BJ (cell line): ENCODE measurements around the gene SDF2. TPM values are rescaled to one million over a fixed set of nuclear protein-coding genes. Genes with fewer than 3 reads are reported as not detected.

Source experiments
- CTCF ChIA-PET: fragments of 350-600 bp; formaldehyde crosslinking; extraction: SDS; loops from one replicate; lab custom pipeline; 2021; ENCODE audit warnings: antibody characterized with exemption, inconsistent platforms; lab: Yijun Ruan, JAX
- POLR2A ChIA-PET: fragments of 300-600 bp; sonication (Branson Sonifier 250); formaldehyde crosslinking; extraction: SDS; loops from one replicate; lab custom pipeline; 2021; ENCODE audit warnings: antibody characterized with exemption; lab: Charles Lee
- DNase-seq: peaks from one replicate; pipeline ENCODE4 v3.0.0-alpha.2; 2011; ENCODE audit warnings: low read depth
- H3K27me3 ChIP-seq: 2 replicates; pipeline ENCODE4 v1.6.0; 2011; ENCODE audit warnings: low read length; ENCODE audit not compliant: control insufficient read depth, insufficient read depth
- H3K36me3 ChIP-seq: 2 replicates; pipeline ENCODE4 v1.5.1; 2011; ENCODE audit warnings: low read length; ENCODE audit not compliant: control insufficient read depth, insufficient read depth
- H3K4me3 ChIP-seq: 2 replicates; pipeline ENCODE4 v1.5.1; 2011; ENCODE audit warnings: low read depth, mild to moderate bottlenecking, control low read depth, low read length
- CTCF ChIP-seq: IDR thresholded peaks from 2 replicates; pipeline ENCODE4 v1.5.1; 2011; ENCODE audit warnings: low read depth, mild to moderate bottlenecking, control low read depth, inconsistent platforms, low read length, moderate library complexity; ENCODE audit not compliant: insufficient read depth
- polyA minus RNA-seq: library from RNA; depleted of rRNA, polyadenylated mRNA; stranded (reverse); fragments of >200 nt; gene quantifications from 2 replicates; pipeline ENCODE4 v1.2.3, GENCODE V29; 2011; rRNA and poly(A)+ RNA removed
- polyA plus RNA-seq: library from polyadenylated mRNA; depleted of rRNA; stranded (reverse); fragments of >200 nt; gene quantifications from 2 replicates; pipeline ENCODE4 v1.2.3, GENCODE V29; 2011; rRNA removed

The SDF2 gene
- polyA plus RNA-seq = 74.5 and 77.5 TPM in 2 replicates
- polyA minus RNA-seq = 25.8 and 35.6 TPM in 2 replicates

- H3K4me3 ChIP-seq = peak within 1 kb of the TSS; percentile 77
- no peaks in the 10 kb centered on the region for H3K27me3 ChIP-seq
- TF ChIP-seq CTCF = no peak
- H3K36me3 ChIP-seq = no peaks in the 10 kb centered on the region
- ChIA-PET CTCF (interaction anchor here (0.7 to 2.0 kb wide), 6 partner anchors 15 to 429 kb away, joined by 3 to 13 read pairs (median 3); no protein-coding TSS in a partner anchor), POLR2A (interaction anchor here (0.9 kb wide), 1 partner anchor 48 kb away, joined by 3 read pairs; no protein-coding TSS in a partner anchor)
- DNase-seq = peak; percentile 34
Observed at GRCh38 chr17:28661635-28662526, at the start of gene SDF2, which contains the start of gene SUPT6H. SDF2 (minus strand) TSS chr17:28661906; CDS start chr17:28661876, 30 bp downstream. SUPT6H (plus strand) TSS chr17:28662205; CDS start chr17:28673402, 11,197 bp downstream.

- TF ChIP-seq CTCF = no peak
- ChIA-PET CTCF (interaction anchor here (1.0 to 3.7 kb wide), 5 partner anchors 9 to 39 kb away, joined by 3 to 17 read pairs (median 4); partner anchors contain the start of genes RPL23A and TLCD1), POLR2A (interaction anchor here (0.6 to 2.4 kb wide), 4 partner anchors 9 to 66 kb away, joined by 3 to 40 read pairs (median 4); partner anchors contain the start of genes BLTP2, RPL23A and SDF2)
Observed at GRCh38 chr17:28710861-28711722, 49.4 kb upstream of the SDF2 start.

GRCh38 chr17:28707339-28707720, 45.6 kb upstream of the SDF2 start:
- H3K4me3 ChIP-seq = no peak overlapping the region
- DNase-seq = no peak
- TF ChIP-seq CTCF = no peak
- no peaks in the 10 kb centered on the region for H3K27me3 ChIP-seq
- POLR2A ChIA-PET = no interaction called here
- peaks cover 4% of the 10 kb centered on the region for H3K36me3 ChIP-seq
- CTCF ChIA-PET = no interaction called here

More at GRCh38 chr17:28710861-28711722, 49.4 kb upstream of the SDF2 start:
- H3K36me3 ChIP-seq = peaks cover 19% of the 10 kb centered on the region
- peak; percentile 49 for DNase-seq
- no peaks in the 10 kb centered on the region for H3K27me3 ChIP-seq
- peak overlapping the region; percentile 56 for H3K4me3 ChIP-seq

- POLR2A ChIA-PET = no interaction called here
Observed at GRCh38 chr17:28706471-28707338, 45.0 kb upstream of the SDF2 start.

More at GRCh38 chr17:28706471-28707338, 45.0 kb upstream of the SDF2 start:
- DNase-seq = no peak
- Histone ChIP-seq H3K27me3 (no peaks in the 10 kb centered on the region), H3K4me3 (no peak overlapping the region), H3K36me3 (peaks cover 7% of the 10 kb centered on the region)
- CTCF ChIA-PET = interaction anchor here (0.6 to 2.3 kb wide), 3 partner anchors 9 to 202 kb away, joined by 3 to 8 read pairs (median 3); partner anchors contain the start of gene TLCD1
- no peak for TF ChIP-seq CTCF
